H1 (cell line): ENCODE measurements around the gene FOXN3. TPM values are rescaled to one million over a fixed set of nuclear protein-coding genes. Genes with fewer than 3 reads are reported as not detected.

Source experiments
- CTCF ChIA-PET: fragments of 300-600 bp; sonication (Branson Sonifier 250); formaldehyde crosslinking; loops from one replicate; lab custom pipeline; 2021; ENCODE audit not compliant: partially characterized antibody; lab: Charles Lee
- POLR2A ChIA-PET: fragments of 300-600 bp; sonication (Branson Sonifier 250); formaldehyde crosslinking; loops from one replicate; lab custom pipeline; 2021; ENCODE audit warnings: inconsistent platforms; ENCODE audit not compliant: partially characterized antibody; lab: Charles Lee
- DNase-seq, 2 experiments: peaks; one replicate each; pipeline versions ENCODE4 v3.0.0 to v3.0.0-alpha.2; 2010 to 2022; ENCODE audit warnings: low spot score in 2 of 2, low read depth in 1 of 2, mixed read lengths in 1 of 2
- FAIRE-seq: peaks from 2 replicates; lab custom pipeline; 2011; peaks lifted over from hg19 to GRCh38; lab: Jason Lieb, UNC
- H2AFZ ChIP-seq: 2 replicates; pipeline ENCODE4 v1.8.1; 2012; ENCODE audit warnings: low read length, inconsistent platforms
- H2AK5ac ChIP-seq: 2 replicates; pipeline ENCODE4 v1.6.1; 2013; ENCODE audit warnings: low read depth, low read length
- H2BK120ac ChIP-seq: replicated peaks from 2 replicates; pipeline ENCODE3; 2013; ENCODE audit warnings: low read depth, low read length, inconsistent platforms
- H2BK12ac ChIP-seq: 2 replicates; pipeline ENCODE4 v1.6.1; 2013; ENCODE audit warnings: low read depth, low read length
- H2BK15ac ChIP-seq: 2 replicates; pipeline ENCODE4 v1.6.1; 2013; ENCODE audit warnings: low read length
- H2BK20ac ChIP-seq: 2 replicates; pipeline ENCODE4 v1.6.1; 2013; ENCODE audit warnings: low read length
- H2BK5ac ChIP-seq: 2 replicates; pipeline ENCODE4 v1.6.1; 2013; ENCODE audit warnings: low read depth, low read length
- H3K14ac ChIP-seq: 2 replicates; pipeline ENCODE4 v1.6.1; 2013; ENCODE audit warnings: inconsistent platforms; ENCODE audit not compliant: insufficient read length
- H3K18ac ChIP-seq: 2 replicates; pipeline ENCODE4 v1.6.1; 2013; ENCODE audit warnings: low read length; ENCODE audit errors: extremely low read depth
- H3K23ac ChIP-seq: 2 replicates; pipeline ENCODE4 v1.6.1; 2013; ENCODE audit warnings: inconsistent platforms; ENCODE audit not compliant: insufficient read length
- H3K23me2 ChIP-seq: 2 replicates; pipeline ENCODE4 v1.6.1; 2013; ENCODE audit warnings: low read depth, low read length
- H3K27ac ChIP-seq: 2 replicates; pipeline ENCODE4 v1.6.1; 2011; ENCODE audit warnings: low read depth, low read length, inconsistent platforms
- H3K27me3 ChIP-seq, 4 experiments: replicated peaks in 1 of 4; 1 replicate in 1 of 4; 2 replicates in 3 of 4; pipeline versions ENCODE4 v1.6.1 to v1.8.1; 2011 to 2013; ENCODE audit warnings: low read length in 3 of 4, mild to moderate bottlenecking in 3 of 4, inconsistent platforms in 2 of 4, mixed read lengths in 2 of 4, moderate library complexity in 1 of 4; ENCODE audit not compliant: control insufficient read depth in 3 of 4, insufficient read depth in 3 of 4; ENCODE audit errors: extremely low read depth in 1 of 4
- H3K36me3 ChIP-seq, 4 experiments: 2 replicates each; pipeline versions ENCODE4 v1.6.1 to v1.8.1; 2011 to 2013; ENCODE audit warnings: mild to moderate bottlenecking in 4 of 4, low read length in 3 of 4, moderate library complexity in 2 of 4, control low read depth in 1 of 4, inconsistent platforms in 1 of 4; ENCODE audit not compliant: insufficient read depth in 4 of 4, control insufficient read depth in 2 of 4
- H3K4ac ChIP-seq: replicated peaks from 2 replicates; pipeline ENCODE3; 2013; ENCODE audit warnings: low read length, low read depth, mixed read lengths, inconsistent platforms; ENCODE audit not compliant: insufficient read length
- H3K4me1 ChIP-seq, 4 experiments: replicated peaks in 1 of 4; 1 replicate in 1 of 4; 2 replicates in 3 of 4; pipeline versions ENCODE4 v1.6.1 to v1.8.1; 2011 to 2013; ENCODE audit warnings: low read length in 3 of 4, inconsistent platforms in 2 of 4, mixed read lengths in 1 of 4; ENCODE audit not compliant: insufficient read depth in 4 of 4, control insufficient read depth in 3 of 4
- H3K4me2 ChIP-seq, 2 experiments: 2 replicates each; pipeline versions ENCODE4 v1.6.1 to v1.8.1; 2011 to 2013; ENCODE audit warnings: low read depth in 2 of 2, low read length in 2 of 2, control low read depth in 1 of 2, inconsistent platforms in 1 of 2, mild to moderate bottlenecking in 1 of 2; ENCODE audit not compliant: insufficient read depth in 1 of 2
- H3K4me3 ChIP-seq, 4 experiments: fragments of 200-600, 300-600 bp in 1 of 4; sonication (generic), shearing (Covaris generic), sonication (Bioruptor Twin) in 1 of 4; 2 replicates each; pipeline versions ENCODE4 v1.5.1 to v1.8.1; 2011 to 2016; ENCODE audit warnings: low read length in 4 of 4, low read depth in 3 of 4, control low read depth in 2 of 4, inconsistent platforms in 2 of 4, mild to moderate bottlenecking in 2 of 4, mixed read lengths in 1 of 4, moderate library complexity in 1 of 4; ENCODE audit not compliant: insufficient read depth in 2 of 4; ENCODE audit errors: extremely low read depth in 1 of 4
- H3K56ac ChIP-seq: replicated peaks from 2 replicates; pipeline ENCODE3; 2013; ENCODE audit warnings: low read depth, mild to moderate bottlenecking, mixed read lengths, low read length, inconsistent platforms; ENCODE audit not compliant: insufficient read length
- H3K79me1 ChIP-seq: 2 replicates; pipeline ENCODE4 v1.6.1; 2013; ENCODE audit warnings: low read depth, low read length, control low read depth
- H3K79me2 ChIP-seq, 2 experiments: 2 replicates each; pipeline versions ENCODE4 v1.6.1 to v1.8.1; 2012 to 2013; ENCODE audit warnings: low read length in 2 of 2, mild to moderate bottlenecking in 2 of 2, inconsistent platforms in 1 of 2; ENCODE audit not compliant: insufficient read depth in 2 of 2, control insufficient read depth in 1 of 2
- H3K9ac ChIP-seq, 4 experiments: replicated peaks in 1 of 4; 1 replicate in 1 of 4; 2 replicates in 3 of 4; pipeline versions ENCODE4 v1.6.1 to v1.8.1; 2011 to 2013; ENCODE audit warnings: low read depth in 3 of 4, low read length in 3 of 4, control low read depth in 2 of 4, mild to moderate bottlenecking in 2 of 4, moderate library complexity in 2 of 4, inconsistent platforms in 1 of 4; ENCODE audit errors: extremely low read depth in 1 of 4
- H3K9me3 ChIP-seq, 2 experiments: 2 replicates each; pipeline versions ENCODE4 v1.6.1 to v1.8.1; 2012 to 2013; ENCODE audit warnings: mild to moderate bottlenecking in 2 of 2, moderate library complexity in 2 of 2, control low read depth in 1 of 2, inconsistent platforms in 1 of 2, low read depth in 1 of 2, low read length in 1 of 2, mixed read lengths in 1 of 2; ENCODE audit not compliant: insufficient read depth in 2 of 2
- H4K20me1 ChIP-seq, 2 experiments: replicated peaks in 1 of 2; 2 replicates each; pipeline versions ENCODE3 to v1.8.1; 2011 to 2013; ENCODE audit warnings: inconsistent platforms in 2 of 2, low read length in 2 of 2, mild to moderate bottlenecking in 1 of 2; ENCODE audit not compliant: insufficient read depth in 2 of 2, control insufficient read depth in 1 of 2
- H4K5ac ChIP-seq: 2 replicates; pipeline ENCODE4 v1.6.1; 2013; ENCODE audit warnings: low read length, low read depth, mixed read lengths, inconsistent platforms; ENCODE audit not compliant: insufficient read length
- H4K8ac ChIP-seq: 2 replicates; pipeline ENCODE4 v1.8.0; 2013; ENCODE audit warnings: mild to moderate bottlenecking, moderate library complexity, low read length, inconsistent platforms; ENCODE audit not compliant: insufficient read depth; ENCODE audit errors: extremely low read depth
- H4K91ac ChIP-seq: replicated peaks from 2 replicates; pipeline ENCODE3; 2013; ENCODE audit warnings: low read length, mixed read lengths, inconsistent platforms; ENCODE audit not compliant: insufficient read length
- ATF2 ChIP-seq: IDR thresholded peaks from 2 replicates; pipeline ENCODE4 v1.6.1; 2012; ENCODE audit warnings: low read length, inconsistent platforms
- E2F6 ChIP-seq: IDR thresholded peaks from 2 replicates; pipeline ENCODE4 v1.6.1; 2012; ENCODE audit warnings: inconsistent platforms
- GTF2F1 ChIP-seq: IDR thresholded peaks from 2 replicates; pipeline ENCODE4 v1.6.1; 2012; ENCODE audit warnings: low read depth, low read length, improper control_type of control experiment, borderline replicate concordance
- JUND ChIP-seq: IDR thresholded peaks from 2 replicates; pipeline ENCODE4 v1.6.1; 2011; ENCODE audit warnings: mild to moderate bottlenecking, improper control_type of control experiment, low read length
- NANOG ChIP-seq: IDR thresholded peaks from 2 replicates; pipeline ENCODE4 v1.6.1; 2011; ENCODE audit warnings: low read length, low read depth, mild to moderate bottlenecking, inconsistent platforms; ENCODE audit not compliant: insufficient read depth, poor library complexity, severe bottlenecking
- PHF8 ChIP-seq: fragments of 200-600 bp; sonication (generic); conservative IDR thresholded peaks from 2 replicates; pipeline ENCODE4 v1.7.1; 2012; ENCODE audit warnings: low read depth, mild to moderate bottlenecking, inconsistent platforms, low read length, moderate library complexity
- RXRA ChIP-seq: IDR thresholded peaks from 2 replicates; pipeline ENCODE4 v1.6.1; 2011; ENCODE audit warnings: low read depth, mild to moderate bottlenecking, low read length, moderate library complexity; ENCODE audit not compliant: insufficient read depth
- TBP ChIP-seq: IDR thresholded peaks from 2 replicates; pipeline ENCODE4 v1.6.1; 2011; ENCODE audit warnings: low read depth, low read length, improper control_type of control experiment
- USF2 ChIP-seq: IDR thresholded peaks from 2 replicates; pipeline ENCODE4 v1.6.1; 2011; ENCODE audit warnings: low read length, improper control_type of control experiment
- ZNF274 ChIP-seq: IDR thresholded peaks from 2 replicates; pipeline ENCODE4 v1.7.0; 2012; ENCODE audit warnings: low read length, borderline replicate concordance; ENCODE audit errors: extremely low read depth
- WGBS, 2 experiments: shearing (Covaris generic) in 1 of 2; methylation state at CpG; one replicate each; pipeline versions ENCODE4 v1.1.6 to v1.1.7; 2013 to 2015; ENCODE audit warnings: low lambda C conversion rate in 2 of 2, mixed read lengths in 2 of 2, inconsistent platforms in 1 of 2, low coverage in 1 of 2, missing lambda C conversion rate in 1 of 2; ENCODE audit not compliant: insufficient replicate concordance in 2 of 2, insufficient coverage in 1 of 2, insufficient read length in 1 of 2; ENCODE audit errors: extremely low coverage in 1 of 2, missing lambda C conversion rate in 1 of 2; 5-methylcytosine and 5-hydroxymethylcytosine counted together
- polyA plus RNA-seq, 7 experiments: library from polyadenylated mRNA; depleted of rRNA in 3 of 7; stranded (reverse) in 5 of 7; unstranded in 2 of 7; fragments of >200 nt in 5 of 7; fragments of 200-250 nt in 2 of 7; gene quantifications; 1 replicate in 5 of 7; 2 replicates in 1 of 7; 4 replicates in 1 of 7; pipeline versions ENCODE4 v1.2.1 to v1.2.3, GENCODE V29; 2011 to 2013; ENCODE audit warnings: missing spikeins in 2 of 7, mixed read lengths in 2 of 7
- total RNA-seq: library from RNA; stranded (reverse); fragmentation: NEBNext Ultra II Directional; extraction: Animal tissue kit (Norgen Biotek cat#: 25700); gene quantifications from 2 replicates; pipeline ENCODE4 v1.2.1, GENCODE V29; 2021

The FOXN3 gene
- total and polyA plus RNA-seq, 2 of the 8 experiments (the other 6 are each of a cell fraction or from before 2014, with no cell fraction given): 52.6 to 178 TPM

- no peak for FAIRE-seq
- no peak overlapping the region for H3K23ac ChIP-seq
- H4K91ac ChIP-seq: no peak overlapping the region
- H3K36me3 ChIP-seq: no peaks in the 10 kb centered on the region
- H3K9me3 ChIP-seq: no peaks in the 10 kb centered on the region
- H3K56ac ChIP-seq: no peak overlapping the region
- H3K23me2 ChIP-seq: no peaks in the 10 kb centered on the region
- no peak overlapping the region for H2BK12ac ChIP-seq
- H3K4me2 ChIP-seq: no peak overlapping the region
- H4K8ac ChIP-seq: no peak overlapping the region
- H2AK5ac ChIP-seq: no peak overlapping the region
- CTCF ChIA-PET: interaction anchor here (0.7 to 1.2 kb wide), 2 partner anchors 15 to 24 kb away, joined by 3 read pairs; no protein-coding TSS in a partner anchor
- H4K5ac ChIP-seq: no peak overlapping the region
- no peak overlapping the region for H2BK15ac ChIP-seq
- peaks cover 14% of the 10 kb centered on the region for H3K79me1 ChIP-seq
- no peak for DNase-seq
- no peak overlapping the region for H2AFZ ChIP-seq
- H3K18ac ChIP-seq: no peak overlapping the region
- POLR2A ChIA-PET: interaction anchor here (0.6 kb wide), 1 partner anchor 16 kb away, joined by 3 read pairs; no protein-coding TSS in a partner anchor
- WGBS, 2 experiments: 93% methylated on average over 9 of the region's 9 CpGs; no CpG with 5 or more reads in 1 of the 2 experiments
- peaks cover 2 to 19% (median 12%) of the 10 kb centered on the region in 4 experiments for H3K4me1 ChIP-seq
- H2BK120ac ChIP-seq: no peak overlapping the region
- H3K79me2 ChIP-seq: peaks cover 44 to 99% of the 10 kb centered on the region in 2 experiments
- H3K4ac ChIP-seq: no peak overlapping the region
- no peak overlapping the region for H2BK20ac ChIP-seq
- no peaks in the 10 kb centered on the region for H3K27me3 ChIP-seq
- H3K27ac ChIP-seq: no peak overlapping the region
- H3K9ac ChIP-seq: no peak overlapping the region
- no peak overlapping the region for H3K4me3 ChIP-seq
- H3K14ac ChIP-seq: no peak overlapping the region
- 0 out of 2 replicates have a peak overlapping the region, but pooled peaks have one; percentile 4 for H2BK5ac ChIP-seq
- peaks cover 36 to 38% of the 10 kb centered on the region in 2 experiments for H4K20me1 ChIP-seq
- TF ChIP-seq NANOG (no peak), ZNF274 (no peak), RXRA (no peak), PHF8 (no peak), TBP (no peak), JUND (no peak), E2F6 (no peak), USF2 (no peak), GTF2F1 (no peak), ATF2 (no peak)
Measured at GRCh38 chr14:89391123-89391522, 25.9 kb downstream of the FOXN3 start.
